Left ventricle myocardium inferior (tissue), 1 donor: ENCODE results near the gene GPR180. TPM values are rescaled to one million over a fixed set of nuclear protein-coding genes. Genes with fewer than 3 reads are reported as not detected.
"Not testable (repeated sequence)": the region's sequence is repeated elsewhere in the genome, so short reads cannot be mapped to it uniquely, and the experiment has no call there.

Experiments used
- DNase-seq: peaks from one replicate; pipeline ENCODE4 v3.0.0-alpha.2; 2020
- H3K27ac ChIP-seq: fragments of 200-600 bp; replicated peaks from 2 replicates; pipeline ENCODE4 v1.8.0; 2021
- H3K27me3 ChIP-seq: fragments of 200-600 bp; 2 replicates; pipeline ENCODE4 v1.8.0; 2021; ENCODE audit warnings: low read depth
- H3K36me3 ChIP-seq: fragments of 200-600 bp; 2 replicates; pipeline ENCODE4 v1.8.0; 2021
- H3K4me1 ChIP-seq: fragments of 200-600 bp; 2 replicates; pipeline ENCODE4 v1.8.0; 2021
- H3K4me3 ChIP-seq: fragments of 200-600 bp; 2 replicates; pipeline ENCODE4 v1.8.0; 2021; ENCODE audit warnings: mild to moderate bottlenecking, moderate library complexity
- H3K9me3 ChIP-seq: fragments of 200-600 bp; replicated peaks from 2 replicates; pipeline ENCODE4 v1.8.0; 2021
- intact Hi-C: fragments of 100-400 bp; cut with micrococcal nuclease; formaldehyde crosslinking; loops from one replicate; pipeline ENCODE4 v1.11.0; 2022
- total RNA-seq: library from RNA; stranded (reverse); fragmentation: NEBNext Ultra II Directional; extraction: Animal tissue kit (Norgen Biotek cat#: 25700); gene quantifications from one replicate; pipeline ENCODE4 v1.2.1, GENCODE V29; 2021
- TF ChIP-seq, protein P1 (sequence below): fragments of 200-600 bp; IDR thresholded peaks from 2 replicates; pipeline ENCODE4 v1.8.0; 2021; ENCODE audit warnings: antibody characterized with exemption, mild to moderate bottlenecking, borderline replicate concordance
- donor health status: DM: no; HTN: yes; CAD: no; lungs with severe emphysema.

Gene GPR180
- total RNA-seq, 1 donor from 2014 or later = 3.6 TPM

DNA sequence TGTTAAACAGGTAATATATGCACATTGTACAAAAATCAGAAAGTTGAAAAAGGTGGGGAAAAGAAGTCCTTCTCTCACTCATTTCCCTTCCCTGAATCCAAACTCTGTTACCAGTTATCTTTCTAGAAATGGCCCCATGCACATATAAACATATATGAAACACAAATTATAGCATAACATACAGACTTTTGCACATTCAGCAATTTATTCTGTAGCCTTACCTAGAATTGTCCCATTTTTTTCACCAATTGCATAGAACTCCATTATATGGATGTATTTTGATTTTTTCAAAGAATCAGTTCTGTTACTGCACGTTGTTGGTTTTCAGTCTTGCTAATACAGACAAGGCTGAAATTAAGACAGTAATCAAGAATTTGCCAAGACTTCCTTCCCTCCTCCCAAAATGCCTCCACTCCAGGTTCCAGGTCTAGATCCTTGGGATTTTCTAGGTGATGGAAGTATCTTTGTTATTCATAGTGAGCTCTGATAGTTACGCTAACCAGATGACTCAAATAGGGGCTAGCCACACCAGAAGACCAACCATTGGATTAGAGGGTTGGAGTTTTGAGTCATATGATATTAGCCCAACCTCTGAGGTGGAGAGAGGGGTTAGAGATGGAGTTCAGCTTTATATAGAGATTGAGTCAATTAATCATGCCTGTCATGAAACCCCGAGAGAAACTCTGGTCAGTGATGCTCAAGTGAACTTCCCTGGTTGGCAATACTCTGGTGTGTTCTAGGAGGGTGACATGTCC is 30.7 kb downstream of the GPR180 start:
- peaks cover 26% of the 10 kb centered on the region for H3K36me3 ChIP-seq
- H3K4me3 ChIP-seq = no peak overlapping the region
- peaks cover 8% of the 10 kb centered on the region for H3K4me1 ChIP-seq
- intact Hi-C loops = no loop called here
- peaks cover 2% of the 10 kb centered on the region for H3K9me3 ChIP-seq
- TF ChIP-seq, protein P1, sequence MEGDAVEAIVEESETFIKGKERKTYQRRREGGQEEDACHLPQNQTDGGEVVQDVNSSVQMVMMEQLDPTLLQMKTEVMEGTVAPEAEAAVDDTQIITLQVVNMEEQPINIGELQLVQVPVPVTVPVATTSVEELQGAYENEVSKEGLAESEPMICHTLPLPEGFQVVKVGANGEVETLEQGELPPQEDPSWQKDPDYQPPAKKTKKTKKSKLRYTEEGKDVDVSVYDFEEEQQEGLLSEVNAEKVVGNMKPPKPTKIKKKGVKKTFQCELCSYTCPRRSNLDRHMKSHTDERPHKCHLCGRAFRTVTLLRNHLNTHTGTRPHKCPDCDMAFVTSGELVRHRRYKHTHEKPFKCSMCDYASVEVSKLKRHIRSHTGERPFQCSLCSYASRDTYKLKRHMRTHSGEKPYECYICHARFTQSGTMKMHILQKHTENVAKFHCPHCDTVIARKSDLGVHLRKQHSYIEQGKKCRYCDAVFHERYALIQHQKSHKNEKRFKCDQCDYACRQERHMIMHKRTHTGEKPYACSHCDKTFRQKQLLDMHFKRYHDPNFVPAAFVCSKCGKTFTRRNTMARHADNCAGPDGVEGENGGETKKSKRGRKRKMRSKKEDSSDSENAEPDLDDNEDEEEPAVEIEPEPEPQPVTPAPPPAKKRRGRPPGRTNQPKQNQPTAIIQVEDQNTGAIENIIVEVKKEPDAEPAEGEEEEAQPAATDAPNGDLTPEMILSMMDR = no peak
- DNase-seq = no peak
- H3K27me3 ChIP-seq = no peaks in the 10 kb centered on the region
- H3K27ac ChIP-seq = no peak overlapping the region

DNA sequence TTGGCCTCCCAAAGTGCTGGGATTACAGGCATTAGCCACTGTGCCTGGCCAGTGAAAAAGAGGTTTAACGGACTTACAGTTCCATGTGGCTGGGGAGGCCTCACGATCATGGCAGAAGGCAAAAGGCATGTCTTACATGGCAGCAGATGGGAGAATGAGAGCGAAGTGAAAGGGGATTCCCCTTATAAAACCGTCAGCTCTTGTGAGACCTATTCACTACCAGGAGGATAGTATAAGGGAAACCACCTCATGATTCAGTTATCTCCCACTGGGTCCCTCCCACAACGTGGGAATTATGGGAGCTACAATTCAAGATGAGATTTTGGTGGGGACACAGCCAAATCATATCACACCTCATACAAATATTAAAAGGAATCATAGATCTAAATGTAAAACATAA is 34.4 kb downstream of the GPR180 start:
- H3K27ac ChIP-seq, H3K4me1 ChIP-seq, DNase-seq, H3K27me3 ChIP-seq, H3K4me3 ChIP-seq, intact Hi-C loops: not testable (repeated sequence)
- peaks cover 11% of the 10 kb centered on the region for H3K36me3 ChIP-seq
- H3K9me3 ChIP-seq = peaks cover 11% of the 10 kb centered on the region

DNA sequence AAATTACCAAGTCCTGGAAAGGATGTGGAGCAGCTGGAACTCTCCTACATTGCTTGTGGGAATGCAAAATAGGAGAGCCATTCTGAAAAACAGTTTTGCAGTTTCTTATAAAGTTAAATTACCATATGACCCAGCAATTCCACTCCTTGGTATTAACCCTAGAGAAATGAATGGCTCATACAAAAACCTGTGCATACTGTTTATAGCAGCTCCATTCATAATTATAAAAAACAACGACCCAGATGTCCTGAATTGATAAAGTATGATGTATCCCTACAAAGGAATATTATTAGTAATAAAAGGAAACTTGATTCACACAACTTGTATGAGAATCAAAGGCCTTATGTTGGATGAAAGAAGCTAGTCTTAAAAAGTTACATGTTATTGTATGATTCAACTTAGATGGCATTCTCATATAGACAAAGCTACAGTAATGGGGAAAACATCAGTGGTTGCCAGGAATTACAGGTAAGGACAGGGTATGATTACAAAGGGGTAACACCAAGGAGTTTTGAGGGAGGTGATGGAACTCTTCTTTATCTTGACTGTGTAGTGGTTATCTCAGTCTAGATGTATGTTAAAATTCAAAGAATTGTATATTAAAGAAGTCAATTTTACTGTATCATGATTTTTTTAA is 35.4 kb downstream of the GPR180 start:
- Histone ChIP-seq H3K27me3 (no peaks in the 10 kb centered on the region), H3K27ac (no peak overlapping the region), H3K4me1 (no peaks in the 10 kb centered on the region), H3K4me3 (no peak overlapping the region), H3K36me3 (peaks cover 11% of the 10 kb centered on the region), H3K9me3 (peaks cover 11% of the 10 kb centered on the region)
- DNase-seq = no peak
- TF ChIP-seq, protein P1 = no peak
- intact Hi-C loops = no loop called here

DNA sequence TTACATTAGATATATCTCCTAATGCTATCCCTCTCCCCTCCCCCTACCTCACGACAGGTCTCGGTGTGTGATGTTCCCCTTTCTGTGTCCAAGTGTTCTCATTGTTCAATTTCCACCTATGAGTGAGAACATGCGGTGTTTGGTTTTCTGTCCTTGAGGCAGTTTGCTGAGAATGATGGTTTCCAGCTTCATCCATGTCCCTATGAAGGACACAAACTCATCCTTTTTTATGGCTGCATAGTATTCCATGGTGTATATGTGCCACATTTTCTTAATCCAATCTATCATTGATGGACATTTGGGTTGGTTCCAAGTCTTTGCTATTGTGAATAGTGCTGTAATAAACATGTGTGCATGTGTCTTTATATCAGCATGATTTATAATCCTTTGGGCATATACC is 36.0 kb downstream of the GPR180 start:
- DNase-seq = not testable (repeated sequence)
- peaks cover 11% of the 10 kb centered on the region for H3K9me3 ChIP-seq

DNA sequence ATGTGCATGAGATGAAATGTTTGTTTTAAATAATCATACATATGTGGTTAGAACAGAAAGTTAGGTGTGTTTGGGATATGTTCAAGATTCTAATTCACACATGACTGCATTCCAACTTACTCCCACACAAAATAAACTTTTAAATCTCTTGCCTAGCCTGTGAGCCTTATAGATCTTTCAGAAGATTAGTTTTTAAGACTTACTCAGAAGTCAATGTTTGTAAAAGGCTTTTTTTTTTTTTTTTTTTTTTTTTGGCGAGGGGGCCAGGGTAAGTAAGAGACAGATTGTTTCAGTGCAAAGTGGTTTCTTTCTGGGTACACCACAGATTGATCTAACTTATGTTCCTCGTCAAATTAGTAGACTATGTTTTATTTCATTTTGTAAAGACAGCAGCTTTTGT is 39.1 kb downstream of the GPR180 start:
- intact Hi-C loops = no loop called here
- H3K9me3 ChIP-seq = peaks cover 11% of the 10 kb centered on the region
- H3K4me3 ChIP-seq = no peak overlapping the region
- no peak overlapping the region for H3K27ac ChIP-seq
- no peaks in the 10 kb centered on the region for H3K27me3 ChIP-seq
- H3K36me3 ChIP-seq = no peaks in the 10 kb centered on the region
- TF ChIP-seq, protein P1 = no peak
- no peak for DNase-seq
- no peaks in the 10 kb centered on the region for H3K4me1 ChIP-seq

More for the DNA sequence above, 36.0 kb downstream of the GPR180 start:
- H3K27me3 ChIP-seq, intact Hi-C loops, H3K27ac ChIP-seq, H3K4me1 ChIP-seq, H3K4me3 ChIP-seq: not testable (repeated sequence)
- peaks cover 11% of the 10 kb centered on the region for H3K36me3 ChIP-seq

DNA sequence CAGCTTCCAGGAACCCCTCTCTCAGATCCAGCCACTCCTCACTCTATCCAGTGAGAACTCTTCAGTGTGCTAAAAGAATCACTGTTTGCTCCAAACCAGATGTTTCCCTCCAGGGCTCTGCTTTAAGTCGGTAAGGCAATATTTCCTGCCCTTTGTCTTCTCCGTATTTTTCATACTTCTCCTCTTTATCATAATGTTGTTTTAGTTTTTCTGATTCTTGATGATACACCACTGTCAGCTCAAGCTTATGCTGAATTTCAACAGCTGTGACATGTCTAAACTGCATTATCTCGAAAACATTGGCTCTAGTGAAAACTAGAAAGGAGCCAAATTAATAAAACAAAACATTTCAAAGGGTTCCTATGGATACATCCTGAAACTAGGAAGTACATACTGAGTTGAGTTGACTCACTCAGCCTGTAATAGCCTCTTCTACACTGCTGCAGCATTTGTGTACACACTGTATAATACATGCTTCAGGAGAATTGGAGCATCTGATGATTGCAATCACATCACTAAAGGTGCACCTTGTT is 39.8 kb downstream of the GPR180 start:
- no peak overlapping the region for H3K27ac ChIP-seq
- peaks cover 11% of the 10 kb centered on the region for H3K9me3 ChIP-seq
- DNase-seq = no peak
- TF ChIP-seq, protein P1 = no peak
- no peak overlapping the region for H3K4me3 ChIP-seq
- intact Hi-C loops = no loop called here
- no peaks in the 10 kb centered on the region for H3K4me1 ChIP-seq
- H3K36me3 ChIP-seq = no peaks in the 10 kb centered on the region
- no peaks in the 10 kb centered on the region for H3K27me3 ChIP-seq
